Ishikawa (cell line): ENCODE results near the gene VTN.

ENCODE experiments used
- TEAD4 ChIP-seq: IDR thresholded peaks from 2 replicates; pipeline ENCODE4 v1.6.1; 2012
- YY1 ChIP-seq: IDR thresholded peaks from 2 replicates; pipeline ENCODE4 v1.6.1; 2012; ENCODE audit warnings: low read depth

DNA sequence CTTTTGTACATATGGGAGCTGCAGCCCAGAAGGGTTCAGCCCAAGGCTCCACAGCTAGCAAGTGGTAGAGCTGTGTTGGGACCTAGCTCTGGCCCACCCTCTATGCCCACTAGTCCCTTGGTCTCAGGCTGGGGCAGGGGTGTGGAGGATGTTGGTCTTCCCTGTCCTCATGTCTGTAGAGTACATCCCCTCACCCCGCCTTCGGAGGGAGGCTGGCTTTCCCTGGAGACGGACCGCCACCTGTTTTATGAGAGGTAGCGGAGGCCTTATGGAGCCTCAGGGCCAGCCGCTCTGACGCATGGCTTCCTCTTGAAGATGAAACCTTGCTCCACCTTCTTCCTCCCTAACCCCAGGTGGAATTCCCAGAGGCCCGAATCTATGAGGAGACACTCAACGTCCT is 26.1 kb downstream of the VTN start:
- no peak for TF ChIP-seq TEAD4
- TF ChIP-seq YY1: no peak
